ENCODE measurements around the gene CBFB. TPM values are rescaled to one million over a fixed set of nuclear protein-coding genes. Genes with fewer than 3 reads are reported as not detected.

Gene CBFB
- total and polyA plus RNA-seq, 2 of the 13 experiments (the other 11 are each of a cell fraction or from before 2014, with no cell fraction given): 22.1 to 70.8 TPM

DNA sequence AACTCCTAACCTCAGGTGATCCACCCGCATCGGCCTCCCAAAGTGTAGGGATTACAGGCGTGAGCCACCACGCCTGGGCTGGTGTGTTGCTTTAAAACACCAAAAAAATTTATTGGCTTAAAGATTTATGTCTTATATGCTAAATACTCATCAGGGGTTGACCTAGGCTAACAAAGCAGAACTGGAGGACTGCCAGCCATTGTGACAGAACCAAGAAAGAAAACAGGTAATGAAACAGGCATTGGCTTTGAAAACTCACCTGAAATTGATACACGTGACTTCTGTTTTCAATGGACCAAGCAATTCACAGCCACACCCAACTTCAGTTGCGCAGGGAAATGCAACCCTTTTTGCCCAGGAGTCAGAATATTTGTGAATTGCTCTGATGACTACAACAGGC is 75.9 kb downstream of the CBFB start:
- H3K36me3 ChIP-seq (replicated peaks in 1 of 2; ENCODE audit: control insufficient read depth in 1 of 2, insufficient read depth in 2 of 2, low read length in 2 of 2): peaks cover 0 to 5% of the 10 kb centered on the region in 2 experiments; a peak in 3 of 5 replicates
- in situ Hi-C loops (cut with HindIII; ENCODE audit: extremely low pct_ligation_motif_present, low pct_unique_long_range_greater_than_20kb): no loop called here
- H3K4me2 ChIP-seq (ENCODE audit: low read depth, low read length): no peak overlapping the region
- ATAC-seq: no peak
- BruUV-seq (replicated peaks): no TSS peak
- peaks cover under 1% of the 10 kb centered on the region for H3K79me2 ChIP-seq (ENCODE audit: insufficient read depth, low read length)
- no peak overlapping the region for H2AFZ ChIP-seq (ENCODE audit: low read length)
- no peaks in the 10 kb centered on the region for H3K9me3 ChIP-seq (ENCODE audit: low read length)
- POLR2A ChIA-PET: interaction anchor here (1.1 to 2.4 kb wide), 4 partner anchors 31 to 87 kb away, joined by 3 to 8 read pairs (median 8); partner anchors contain the start of gene B3GNT9
- DNase-seq (ENCODE audit: low spot score): no peak
- no peak overlapping the region for H3K27ac ChIP-seq (ENCODE audit: extremely low read length, insufficient read depth, low read length)
- TF ChIP-seq POLR2G (IDR thresholded peaks at IDR 0.05; ENCODE audit: low read depth, low read length) (0 out of 2 replicates have a peak, but pooled peaks have one; percentile 14), ZNF850 (CRISPR knock-in tag; conservative IDR thresholded peaks at IDR 0.05) (no peak)
- WGBS (ENCODE audit: low lambda C conversion rate): 94% methylated on average over 6 of the region's 6 CpGs
- intact Hi-C loops (cut with micrococcal nuclease; ENCODE audit: unreplicated experiment): no loop called here
- CTCF ChIA-PET (ENCODE audit: low intra/inter-chr PET ratio, low total read pairs): interaction anchor here (1.2 to 2.4 kb wide), 3 partner anchors 51 to 144 kb away, joined by 3 to 20 read pairs (median 3); partner anchors contain the start of gene CES3
- no peak overlapping the region for H3K4me3 ChIP-seq (replicated peaks in 1 of 3; ENCODE audit: insufficient read depth in 1 of 3, low read depth in 2 of 3, low read length in 3 of 3)
- H3K9ac ChIP-seq (ENCODE audit: insufficient read depth, low read depth, low read length): no peak overlapping the region
- no peak for FAIRE-seq
- H3K27me3 ChIP-seq (ENCODE audit: control insufficient read depth in 1 of 2, insufficient read depth in 2 of 2, low read length in 2 of 2): no peaks in the 10 kb centered on the region
- peaks cover 13% of the 10 kb centered on the region for H3K4me1 ChIP-seq (ENCODE audit: insufficient read depth, low read length)
- H4K20me1 ChIP-seq (ENCODE audit: insufficient read depth, low read length): no peaks in the 10 kb centered on the region

DNA sequence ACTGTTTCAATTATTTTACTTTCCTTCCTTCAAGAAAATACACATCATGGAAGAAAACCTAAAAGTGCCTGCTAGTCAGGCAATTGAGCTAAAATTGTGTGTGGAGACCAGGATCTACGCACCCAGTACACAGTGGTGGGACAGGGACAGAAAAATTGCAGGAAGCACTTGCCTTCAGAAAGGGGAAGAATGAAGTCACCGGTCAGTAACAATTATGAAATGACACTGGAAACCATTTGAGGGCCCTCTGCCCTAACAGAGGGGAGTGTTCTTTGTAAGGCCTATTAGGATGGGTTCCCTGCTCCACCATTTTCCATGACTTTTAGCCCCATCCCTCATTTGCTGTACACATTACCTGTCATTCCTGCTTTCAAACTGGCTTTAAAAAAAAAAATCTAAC is 76.3 kb downstream of the CBFB start:
- BruUV-seq (replicated peaks): no TSS peak
- no peaks in the 10 kb centered on the region; a peak in 1 of 5 replicates for H3K27me3 ChIP-seq (ENCODE audit: control insufficient read depth in 1 of 2, insufficient read depth in 2 of 2, low read length in 2 of 2)
- TF ChIP-seq GATAD2A (CRISPR knock-in tag; IDR thresholded peaks at IDR 0.05): no peak
- TF ChIP-seq, protein P1, sequence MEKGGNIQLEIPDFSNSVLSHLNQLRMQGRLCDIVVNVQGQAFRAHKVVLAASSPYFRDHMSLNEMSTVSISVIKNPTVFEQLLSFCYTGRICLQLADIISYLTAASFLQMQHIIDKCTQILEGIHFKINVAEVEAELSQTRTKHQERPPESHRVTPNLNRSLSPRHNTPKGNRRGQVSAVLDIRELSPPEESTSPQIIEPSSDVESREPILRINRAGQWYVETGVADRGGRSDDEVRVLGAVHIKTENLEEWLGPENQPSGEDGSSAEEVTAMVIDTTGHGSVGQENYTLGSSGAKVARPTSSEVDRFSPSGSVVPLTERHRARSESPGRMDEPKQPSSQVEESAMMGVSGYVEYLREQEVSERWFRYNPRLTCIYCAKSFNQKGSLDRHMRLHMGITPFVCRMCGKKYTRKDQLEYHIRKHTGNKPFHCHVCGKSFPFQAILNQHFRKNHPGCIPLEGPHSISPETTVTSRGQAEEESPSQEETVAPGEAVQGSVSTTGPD (CRISPR knock-in tag; IDR thresholded peaks at IDR 0.05): no peak
- TF ChIP-seq, protein P2, sequence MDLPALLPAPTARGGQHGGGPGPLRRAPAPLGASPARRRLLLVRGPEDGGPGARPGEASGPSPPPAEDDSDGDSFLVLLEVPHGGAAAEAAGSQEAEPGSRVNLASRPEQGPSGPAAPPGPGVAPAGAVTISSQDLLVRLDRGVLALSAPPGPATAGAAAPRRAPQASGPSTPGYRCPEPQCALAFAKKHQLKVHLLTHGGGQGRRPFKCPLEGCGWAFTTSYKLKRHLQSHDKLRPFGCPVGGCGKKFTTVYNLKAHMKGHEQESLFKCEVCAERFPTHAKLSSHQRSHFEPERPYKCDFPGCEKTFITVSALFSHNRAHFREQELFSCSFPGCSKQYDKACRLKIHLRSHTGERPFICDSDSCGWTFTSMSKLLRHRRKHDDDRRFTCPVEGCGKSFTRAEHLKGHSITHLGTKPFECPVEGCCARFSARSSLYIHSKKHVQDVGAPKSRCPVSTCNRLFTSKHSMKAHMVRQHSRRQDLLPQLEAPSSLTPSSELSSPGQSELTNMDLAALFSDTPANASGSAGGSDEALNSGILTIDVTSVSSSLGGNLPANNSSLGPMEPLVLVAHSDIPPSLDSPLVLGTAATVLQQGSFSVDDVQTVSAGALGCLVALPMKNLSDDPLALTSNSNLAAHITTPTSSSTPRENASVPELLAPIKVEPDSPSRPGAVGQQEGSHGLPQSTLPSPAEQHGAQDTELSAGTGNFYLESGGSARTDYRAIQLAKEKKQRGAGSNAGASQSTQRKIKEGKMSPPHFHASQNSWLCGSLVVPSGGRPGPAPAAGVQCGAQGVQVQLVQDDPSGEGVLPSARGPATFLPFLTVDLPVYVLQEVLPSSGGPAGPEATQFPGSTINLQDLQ (CRISPR knock-in tag; IDR thresholded peaks at IDR 0.05): no peak
- TF ChIP-seq JUN (CRISPR knock-in tag; IDR thresholded peaks at IDR 0.05): no peak
- TF ChIP-seq ATRX (CRISPR knock-in tag; IDR thresholded peaks at IDR 0.05; ENCODE audit: borderline replicate concordance): no peak
- TF ChIP-seq RAD51 (IDR thresholded peaks at IDR 0.05; ENCODE audit: borderline replicate concordance): no peak
- peaks cover 4% of the 10 kb centered on the region for H3K79me2 ChIP-seq (ENCODE audit: insufficient read depth, low read length)
- H3K27ac ChIP-seq (ENCODE audit: extremely low read length, insufficient read depth, low read length): no peak overlapping the region
- H3K9me3 ChIP-seq (ENCODE audit: low read length): no peaks in the 10 kb centered on the region
- intact Hi-C loops (cut with micrococcal nuclease; ENCODE audit: unreplicated experiment): no loop called here
- ATAC-seq (no peak), DNase-seq (ENCODE audit: low spot score) (no peak), FAIRE-seq (no peak)
- H3K36me3 ChIP-seq (replicated peaks in 1 of 2; ENCODE audit: control insufficient read depth in 1 of 2, insufficient read depth in 2 of 2, low read length in 2 of 2): peaks cover 0 to 5% of the 10 kb centered on the region in 2 experiments; a peak in 3 of 5 replicates
- no peaks in the 10 kb centered on the region; the same call in 1 of the 2 replicates for H4K20me1 ChIP-seq (ENCODE audit: insufficient read depth, low read length)
- in situ Hi-C loops (cut with HindIII; ENCODE audit: extremely low pct_ligation_motif_present, low pct_unique_long_range_greater_than_20kb): no loop called here
- no peak overlapping the region for H3K9ac ChIP-seq (ENCODE audit: insufficient read depth, low read depth, low read length)
- no peak overlapping the region for H2AFZ ChIP-seq (ENCODE audit: low read length)
- 89% methylated on average over 2 of the region's 2 CpGs for WGBS (ENCODE audit: low lambda C conversion rate)
- no peak overlapping the region for H3K4me2 ChIP-seq (ENCODE audit: low read depth, low read length)
- CTCF ChIA-PET (ENCODE audit: low intra/inter-chr PET ratio, low total read pairs): interaction anchor here (2.4 kb wide), 1 partner anchor 50 kb away, joined by 20 read pairs; no protein-coding TSS in a partner anchor
- POLR2A ChIA-PET: no interaction called here
- peaks cover 13% of the 10 kb centered on the region for H3K4me1 ChIP-seq (ENCODE audit: insufficient read depth, low read length)
- no peak overlapping the region for H3K4me3 ChIP-seq (replicated peaks in 1 of 3; ENCODE audit: insufficient read depth in 1 of 3, low read depth in 2 of 3, low read length in 3 of 3)
